ENCODE results near the gene ADIPOR1.

DNA sequence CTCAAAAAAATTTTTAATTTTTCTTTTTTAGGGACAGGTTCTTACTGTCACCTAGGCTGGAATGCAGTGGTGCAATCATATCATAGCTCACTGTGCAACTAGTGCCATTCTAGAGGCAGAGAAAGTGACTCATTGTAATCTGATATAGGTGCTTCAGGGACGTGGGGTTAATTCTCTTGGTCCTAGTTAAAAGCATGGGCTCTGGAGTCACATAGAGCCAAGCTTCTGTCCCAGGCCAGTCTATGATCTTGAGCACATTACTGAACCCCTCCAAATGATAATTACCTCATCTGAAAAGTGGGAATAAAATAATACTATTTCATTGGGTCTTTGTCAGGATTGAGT is 1.1 kb upstream of the ADIPOR1 start:
- TF ChIP-seq, protein P1, sequence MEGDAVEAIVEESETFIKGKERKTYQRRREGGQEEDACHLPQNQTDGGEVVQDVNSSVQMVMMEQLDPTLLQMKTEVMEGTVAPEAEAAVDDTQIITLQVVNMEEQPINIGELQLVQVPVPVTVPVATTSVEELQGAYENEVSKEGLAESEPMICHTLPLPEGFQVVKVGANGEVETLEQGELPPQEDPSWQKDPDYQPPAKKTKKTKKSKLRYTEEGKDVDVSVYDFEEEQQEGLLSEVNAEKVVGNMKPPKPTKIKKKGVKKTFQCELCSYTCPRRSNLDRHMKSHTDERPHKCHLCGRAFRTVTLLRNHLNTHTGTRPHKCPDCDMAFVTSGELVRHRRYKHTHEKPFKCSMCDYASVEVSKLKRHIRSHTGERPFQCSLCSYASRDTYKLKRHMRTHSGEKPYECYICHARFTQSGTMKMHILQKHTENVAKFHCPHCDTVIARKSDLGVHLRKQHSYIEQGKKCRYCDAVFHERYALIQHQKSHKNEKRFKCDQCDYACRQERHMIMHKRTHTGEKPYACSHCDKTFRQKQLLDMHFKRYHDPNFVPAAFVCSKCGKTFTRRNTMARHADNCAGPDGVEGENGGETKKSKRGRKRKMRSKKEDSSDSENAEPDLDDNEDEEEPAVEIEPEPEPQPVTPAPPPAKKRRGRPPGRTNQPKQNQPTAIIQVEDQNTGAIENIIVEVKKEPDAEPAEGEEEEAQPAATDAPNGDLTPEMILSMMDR (IDR thresholded peaks at IDR 0.05; ENCODE audit: insufficient read depth, low read length): no peak
- TF ChIP-seq POLR2AphosphoS5 (IDR thresholded peaks at IDR 0.05; ENCODE audit: low read depth): no peak
- TF ChIP-seq, protein P2, sequence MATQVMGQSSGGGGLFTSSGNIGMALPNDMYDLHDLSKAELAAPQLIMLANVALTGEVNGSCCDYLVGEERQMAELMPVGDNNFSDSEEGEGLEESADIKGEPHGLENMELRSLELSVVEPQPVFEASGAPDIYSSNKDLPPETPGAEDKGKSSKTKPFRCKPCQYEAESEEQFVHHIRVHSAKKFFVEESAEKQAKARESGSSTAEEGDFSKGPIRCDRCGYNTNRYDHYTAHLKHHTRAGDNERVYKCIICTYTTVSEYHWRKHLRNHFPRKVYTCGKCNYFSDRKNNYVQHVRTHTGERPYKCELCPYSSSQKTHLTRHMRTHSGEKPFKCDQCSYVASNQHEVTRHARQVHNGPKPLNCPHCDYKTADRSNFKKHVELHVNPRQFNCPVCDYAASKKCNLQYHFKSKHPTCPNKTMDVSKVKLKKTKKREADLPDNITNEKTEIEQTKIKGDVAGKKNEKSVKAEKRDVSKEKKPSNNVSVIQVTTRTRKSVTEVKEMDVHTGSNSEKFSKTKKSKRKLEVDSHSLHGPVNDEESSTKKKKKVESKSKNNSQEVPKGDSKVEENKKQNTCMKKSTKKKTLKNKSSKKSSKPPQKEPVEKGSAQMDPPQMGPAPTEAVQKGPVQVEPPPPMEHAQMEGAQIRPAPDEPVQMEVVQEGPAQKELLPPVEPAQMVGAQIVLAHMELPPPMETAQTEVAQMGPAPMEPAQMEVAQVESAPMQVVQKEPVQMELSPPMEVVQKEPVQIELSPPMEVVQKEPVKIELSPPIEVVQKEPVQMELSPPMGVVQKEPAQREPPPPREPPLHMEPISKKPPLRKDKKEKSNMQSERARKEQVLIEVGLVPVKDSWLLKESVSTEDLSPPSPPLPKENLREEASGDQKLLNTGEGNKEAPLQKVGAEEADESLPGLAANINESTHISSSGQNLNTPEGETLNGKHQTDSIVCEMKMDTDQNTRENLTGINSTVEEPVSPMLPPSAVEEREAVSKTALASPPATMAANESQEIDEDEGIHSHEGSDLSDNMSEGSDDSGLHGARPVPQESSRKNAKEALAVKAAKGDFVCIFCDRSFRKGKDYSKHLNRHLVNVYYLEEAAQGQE (IDR thresholded peaks at IDR 0.05; ENCODE audit: insufficient replicate concordance, low read depth): no peak
- no peak for TF ChIP-seq GABPA (IDR thresholded peaks at IDR 0.05; ENCODE audit: low read depth)
